NCI-H2029 (cell line): ENCODE results near the gene TPO.
"Not testable (repeated sequence)": the region's sequence is repeated elsewhere in the genome, so short reads cannot be mapped to it uniquely, and the experiment has no call there.

Source experiments
- DNase-seq: peaks from one replicate; lab custom pipeline; 2025; lab: John Stamatoyannopoulos, UW

The TPO gene

DNA sequence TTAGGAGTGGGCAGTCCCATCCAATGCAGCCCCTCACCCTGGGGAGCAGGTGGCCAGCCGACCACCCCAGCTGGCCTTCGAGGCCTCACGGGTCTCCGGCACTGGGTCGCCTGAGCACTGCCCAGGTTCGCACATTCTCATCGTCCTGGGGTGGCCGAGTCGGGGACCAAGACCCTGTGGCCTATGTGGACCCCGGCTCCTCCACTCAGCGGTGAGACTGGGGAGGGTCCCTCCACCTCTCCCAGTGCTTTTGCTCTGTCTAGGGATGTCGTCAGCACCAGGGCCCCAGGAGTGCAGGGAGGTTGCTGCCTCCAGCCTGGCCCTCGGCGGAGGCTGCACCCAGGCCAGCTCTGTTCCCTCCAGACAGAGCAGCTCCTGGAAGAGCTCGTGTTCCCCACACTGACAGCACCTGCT lies 89.6 kb downstream of the TPO start:
- no peak for DNase-seq

DNA sequence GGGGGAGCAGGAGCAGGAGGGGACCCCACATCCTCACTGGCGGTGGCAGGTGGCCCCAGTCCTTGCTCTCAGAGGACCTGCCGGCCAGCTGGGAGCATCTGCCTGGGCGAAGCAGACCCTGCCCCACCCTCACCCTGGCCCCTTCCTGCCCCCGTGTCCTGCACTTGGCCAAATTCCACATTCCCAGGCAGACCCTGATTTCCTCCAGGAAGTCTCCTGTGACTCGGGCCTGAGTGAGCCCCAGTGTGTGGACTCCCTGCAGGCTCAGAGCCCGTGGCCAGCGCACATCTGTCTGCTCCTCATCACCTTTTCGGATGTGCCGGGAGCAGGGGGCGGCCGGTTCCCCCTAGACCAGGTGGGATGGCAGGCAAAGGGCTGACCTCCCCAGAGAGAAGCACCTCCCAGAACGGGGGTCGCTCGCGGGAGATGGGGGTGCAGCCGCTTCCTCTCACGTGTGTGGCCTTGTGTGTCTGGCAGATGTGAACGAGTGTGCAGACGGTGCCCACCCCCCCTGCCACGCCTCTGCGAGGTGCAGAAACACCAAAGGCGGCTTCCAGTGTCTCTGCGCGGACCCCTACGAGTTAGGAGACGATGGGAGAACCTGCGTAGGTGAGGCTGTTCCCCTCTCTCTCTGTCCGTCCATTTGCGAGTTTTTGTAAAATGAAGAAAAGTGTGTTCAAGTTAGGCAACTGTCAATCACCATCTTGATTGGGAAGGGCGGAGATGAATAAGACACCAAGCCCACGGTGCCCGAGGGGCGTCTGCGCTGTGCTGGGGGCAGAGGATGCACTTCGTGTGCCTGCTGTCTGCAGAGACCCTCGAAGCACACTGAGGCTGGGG lies 90.4 kb downstream of the TPO start:
- DNase-seq = no peak

DNA sequence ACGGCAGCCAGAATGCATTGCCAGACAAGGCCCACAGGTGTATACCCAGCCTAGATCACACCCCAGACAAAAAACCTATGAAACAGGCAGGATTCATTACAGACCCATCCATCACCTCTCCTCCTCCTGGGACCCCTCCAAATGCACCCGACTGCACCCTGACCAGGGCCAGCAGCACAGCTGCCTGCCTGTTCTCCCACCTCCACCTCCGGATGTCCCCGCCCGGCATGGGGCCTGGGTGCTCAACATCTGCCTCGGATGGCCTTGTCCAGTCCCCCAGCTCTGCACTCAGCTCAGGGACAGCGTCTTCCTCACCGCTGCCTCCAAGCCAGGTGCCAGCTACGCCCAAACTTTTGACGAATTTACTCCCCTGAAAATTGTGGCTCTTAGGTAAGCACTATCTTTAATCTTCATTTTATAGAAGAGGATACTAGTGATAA lies 91.1 kb downstream of the TPO start:
- no peak for DNase-seq

DNA sequence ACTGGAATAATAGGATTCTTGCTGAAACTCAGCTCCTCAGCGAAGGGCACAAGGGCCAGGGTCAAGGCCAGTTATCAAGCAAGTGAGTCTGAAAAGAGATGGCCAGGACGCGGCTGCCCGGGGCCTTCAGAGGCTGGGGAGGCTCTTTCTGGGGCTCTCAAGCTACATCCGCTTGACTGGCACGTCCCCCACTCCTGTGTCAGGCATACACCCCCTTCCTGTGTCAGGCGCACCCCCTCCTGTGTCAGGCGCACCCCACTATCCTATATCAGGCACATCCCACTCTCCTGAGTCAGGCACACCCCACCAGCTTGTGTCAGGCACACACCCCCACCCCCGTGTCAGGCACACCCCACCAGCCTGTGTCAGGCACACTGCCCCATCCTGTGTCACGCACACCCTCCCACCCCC lies 91.8 kb downstream of the TPO start:
- no peak for DNase-seq

DNA sequence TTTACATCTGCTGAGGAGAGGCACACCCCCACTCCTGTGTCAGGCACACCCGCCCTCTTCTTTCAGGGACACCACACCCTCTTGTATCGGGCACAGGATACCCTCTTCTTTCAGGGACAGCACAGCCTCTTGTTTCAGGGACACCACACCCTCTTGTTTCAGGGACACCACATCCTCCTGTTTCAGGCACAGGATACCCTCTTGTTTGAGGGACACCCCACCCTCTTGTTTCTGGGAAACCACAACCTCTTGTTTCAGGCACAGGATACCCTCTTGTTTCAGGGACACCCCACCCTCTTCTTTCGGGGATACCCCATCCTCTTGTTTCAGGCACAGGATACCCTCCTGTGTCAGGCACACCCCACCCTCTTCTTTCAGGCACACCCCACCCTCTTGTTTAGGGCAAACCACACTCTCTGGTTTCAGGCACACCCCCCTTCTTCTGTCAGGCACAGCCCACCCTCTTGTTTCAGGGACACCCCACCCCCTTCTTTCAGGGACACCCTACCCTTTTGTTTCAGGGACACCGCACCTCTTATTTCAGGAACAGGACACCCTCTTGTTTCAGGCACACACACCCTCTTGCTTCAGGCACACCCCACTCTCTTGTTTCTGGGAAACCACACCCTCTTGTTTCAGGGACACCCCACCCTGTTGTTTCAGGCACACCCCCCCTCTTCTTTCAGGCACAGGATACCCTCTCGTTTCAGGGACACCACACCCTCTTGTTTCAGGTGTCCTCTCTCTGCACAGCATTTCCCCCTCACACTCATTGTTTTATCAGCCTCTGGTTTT lies 96.2 kb downstream of the TPO start:
- DNase-seq = no peak

DNA sequence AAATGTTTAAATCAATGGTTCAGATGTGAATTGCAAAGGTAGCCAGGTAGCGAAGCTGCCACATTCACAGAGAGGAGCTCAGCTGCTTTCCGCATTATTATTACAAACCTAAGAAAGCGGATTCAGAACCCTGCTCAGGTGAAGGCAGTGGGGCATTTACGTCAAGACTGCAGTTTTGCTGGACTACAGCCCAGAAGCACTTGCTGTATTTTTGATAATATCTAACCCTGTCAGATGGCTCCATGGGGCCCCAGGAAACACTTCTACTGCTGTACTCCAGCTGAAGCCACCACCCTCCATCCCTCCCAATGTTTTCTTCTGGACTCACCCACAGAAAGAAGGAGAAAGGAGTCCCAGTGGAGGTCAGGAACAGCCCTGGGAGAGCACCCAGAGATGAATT lies 96.9 kb downstream of the TPO start:
- no peak for DNase-seq

DNA sequence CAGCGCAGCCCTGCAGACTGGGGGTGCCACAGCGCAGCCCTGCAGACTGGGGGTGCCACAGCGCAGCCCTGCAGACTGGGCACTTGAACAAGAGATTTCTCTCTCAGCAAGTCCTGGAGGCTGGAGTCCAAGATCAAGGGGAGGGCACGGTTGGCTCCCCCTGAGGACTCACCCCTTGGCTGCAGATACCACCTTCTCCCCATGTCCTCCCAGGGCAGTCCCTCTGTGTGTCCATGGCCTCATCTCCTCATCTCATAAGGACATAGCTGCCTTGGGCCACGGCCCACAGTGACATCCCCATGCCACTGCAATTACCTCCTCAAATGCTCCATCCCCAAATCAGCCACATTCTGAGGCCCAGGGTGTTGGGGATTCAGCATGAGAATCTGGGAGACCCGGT lies 98.2 kb downstream of the TPO start:
- DNase-seq = no peak

DNA sequence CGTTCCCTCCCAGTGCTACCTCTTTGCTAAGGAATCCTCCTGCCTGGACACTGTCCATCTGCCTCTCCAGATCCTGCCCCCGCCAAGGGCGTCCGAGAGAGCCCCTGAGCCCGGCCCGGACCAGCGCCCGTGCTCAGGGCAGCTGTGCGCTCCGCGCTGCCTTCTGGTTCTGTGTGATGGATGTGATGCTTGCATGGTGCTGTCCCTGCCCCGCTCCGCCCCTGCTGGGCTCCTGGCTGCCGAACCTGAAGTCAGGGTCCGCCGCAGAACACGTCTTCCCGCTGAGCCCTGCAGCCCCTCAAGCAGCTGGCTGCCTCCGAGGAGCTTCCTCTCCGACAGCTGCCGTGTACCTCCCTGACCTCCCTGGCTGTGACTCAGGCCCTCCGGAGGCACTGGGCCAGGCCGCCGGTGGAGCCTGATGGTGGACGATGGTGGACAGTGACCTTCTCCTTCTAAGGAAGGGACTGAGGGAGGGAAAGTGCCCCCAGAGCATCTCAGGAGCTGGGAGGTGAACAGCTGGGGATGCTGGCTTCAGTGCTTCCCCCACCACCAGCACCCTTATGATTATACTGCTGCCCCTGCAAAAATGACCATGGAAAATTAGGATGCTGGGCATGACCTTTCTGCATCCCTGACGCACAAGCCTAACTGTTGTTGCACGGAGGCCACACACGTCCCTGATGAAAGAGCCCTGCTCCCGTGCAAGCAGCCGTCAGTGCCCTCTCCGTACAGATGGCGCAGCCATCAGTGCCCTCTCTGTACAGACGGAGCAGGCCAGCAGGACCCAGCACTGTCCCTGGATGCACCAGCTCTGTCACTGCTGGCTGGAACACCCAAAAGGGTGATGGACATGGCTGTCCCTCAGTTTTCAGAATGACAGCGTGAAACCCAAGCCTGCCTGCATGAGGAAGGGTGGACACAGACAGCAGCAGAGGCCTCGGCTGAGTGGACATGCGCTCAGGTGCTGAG lies 99.3 kb downstream of the TPO start:
- DNase-seq = no peak

DNA sequence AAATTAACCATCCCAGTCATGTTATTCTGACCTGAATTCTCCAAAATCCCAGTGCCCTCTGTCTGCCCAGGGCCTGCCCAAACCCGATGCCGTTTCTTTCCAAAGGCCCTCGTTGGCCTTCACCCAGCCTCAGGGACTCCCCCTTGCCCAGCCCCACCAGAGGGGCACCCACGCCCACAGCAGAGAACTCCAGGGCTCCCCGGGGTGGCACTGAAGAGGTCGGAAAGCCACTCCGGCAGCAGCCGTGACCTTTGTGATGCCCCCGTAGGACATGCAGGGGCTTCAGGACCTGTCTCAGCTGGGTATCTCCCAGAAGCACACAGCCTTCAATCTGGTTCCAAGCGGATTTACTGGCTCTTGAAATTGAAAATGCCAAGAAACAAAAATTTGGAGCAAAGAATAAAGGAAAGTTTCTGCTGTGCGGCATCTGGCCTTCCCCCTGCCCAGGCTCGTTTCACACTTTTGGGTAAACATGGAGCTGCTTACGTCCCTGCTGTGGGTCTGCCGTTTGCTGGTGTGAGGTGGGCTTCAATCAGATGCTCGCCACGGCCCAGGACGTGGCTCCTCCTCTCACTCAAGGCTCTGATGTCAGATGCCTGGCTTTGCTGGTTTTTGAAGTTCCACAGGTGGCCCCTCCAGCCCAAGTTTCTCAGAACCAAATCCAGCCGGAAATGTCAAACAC lies 101.3 kb downstream of the TPO start:
- no peak for DNase-seq

DNA sequence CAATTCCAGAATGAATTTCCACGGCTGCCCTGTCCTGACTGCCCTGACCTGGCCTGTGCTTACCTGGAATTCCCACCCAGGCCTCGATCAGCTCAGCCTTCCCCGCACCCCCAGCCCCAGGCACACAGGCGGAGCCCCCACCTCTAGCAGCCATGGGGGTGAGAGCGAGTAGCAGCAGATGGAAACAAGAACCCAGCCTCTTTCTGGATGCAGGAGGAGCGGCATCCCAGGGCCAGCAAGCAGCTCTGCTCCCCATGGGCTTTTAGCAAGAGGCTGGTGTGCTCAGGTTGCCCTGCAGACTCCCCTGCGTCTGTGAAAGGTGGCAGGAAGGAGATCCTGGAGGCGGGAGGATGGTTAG lies 101.8 kb downstream of the TPO start:
- DNase-seq = no peak

DNA sequence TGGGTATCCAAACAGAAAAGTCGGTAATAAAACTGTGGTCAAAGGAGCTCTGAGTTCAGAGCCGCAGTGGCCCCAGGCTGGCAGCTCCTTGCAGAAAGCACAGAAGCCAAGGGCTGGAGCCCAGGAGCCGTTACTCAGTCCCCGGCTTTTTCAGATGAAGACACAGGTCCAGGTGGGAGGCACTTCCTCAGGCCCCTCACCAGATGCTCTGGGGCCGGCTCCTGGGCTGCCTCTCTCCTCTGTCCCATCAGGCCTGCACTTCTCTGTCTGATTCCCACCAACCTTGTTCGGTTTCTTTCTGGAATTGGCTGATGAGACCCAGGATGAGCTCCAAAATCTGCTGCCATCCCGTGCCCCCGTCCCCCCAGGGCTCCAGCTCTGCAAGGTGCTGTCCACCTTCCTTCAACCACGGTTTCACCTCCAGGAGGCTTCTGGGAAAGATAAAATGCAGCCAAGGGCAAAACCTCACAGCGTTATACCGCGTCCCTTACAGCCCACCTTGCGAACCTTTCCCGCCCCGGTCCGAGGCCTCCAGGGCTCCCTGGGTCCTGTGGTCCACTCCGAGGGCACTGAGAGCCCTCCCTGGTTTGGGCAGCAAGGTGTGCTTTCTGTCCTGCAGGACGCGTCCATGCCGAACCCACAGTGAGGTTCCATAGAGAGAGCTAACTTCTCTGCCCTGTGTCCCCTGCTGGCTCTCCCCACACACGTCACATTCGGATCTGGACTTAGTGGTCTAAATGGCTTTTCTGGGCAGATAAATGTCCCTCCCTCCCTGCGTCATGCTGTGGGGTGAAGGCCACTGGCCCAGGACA lies 102.9 kb downstream of the TPO start:
- DNase-seq = no peak

DNA sequence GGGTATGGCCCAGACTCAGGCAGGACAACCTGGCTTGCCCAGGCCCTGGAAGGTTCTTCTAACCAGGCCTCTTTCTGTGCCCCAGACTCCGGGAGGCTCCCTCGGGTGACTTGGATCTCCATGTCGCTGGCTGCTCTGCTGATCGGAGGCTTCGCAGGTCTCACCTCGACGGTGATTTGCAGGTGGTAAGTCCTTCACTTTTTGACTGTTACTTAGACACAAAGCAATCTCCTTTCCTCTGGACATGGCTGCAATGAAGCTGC lies 103.5 kb downstream of the TPO start:
- no peak for DNase-seq

DNA sequence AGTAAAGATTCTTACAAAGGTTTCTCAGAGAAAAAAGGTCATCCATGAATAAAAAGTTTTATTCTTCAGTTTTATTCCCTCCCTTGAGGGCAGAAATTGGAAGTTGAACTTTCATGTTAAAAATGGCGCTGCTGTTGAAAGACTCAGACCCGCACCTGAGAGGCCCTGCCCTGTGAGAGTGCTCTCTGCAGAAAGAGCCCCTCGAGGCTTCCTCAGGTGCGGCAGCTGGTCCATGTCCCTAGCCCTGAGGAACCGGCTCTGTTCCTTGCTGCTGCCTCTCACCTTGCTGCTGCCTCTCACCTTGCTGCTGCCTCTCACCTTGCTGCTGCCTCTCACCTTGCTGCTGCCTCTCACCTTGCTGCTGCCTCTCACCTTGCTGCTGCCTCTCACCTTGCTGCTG lies 104.0 kb downstream of the TPO start:
- not testable (repeated sequence) for DNase-seq

DNA sequence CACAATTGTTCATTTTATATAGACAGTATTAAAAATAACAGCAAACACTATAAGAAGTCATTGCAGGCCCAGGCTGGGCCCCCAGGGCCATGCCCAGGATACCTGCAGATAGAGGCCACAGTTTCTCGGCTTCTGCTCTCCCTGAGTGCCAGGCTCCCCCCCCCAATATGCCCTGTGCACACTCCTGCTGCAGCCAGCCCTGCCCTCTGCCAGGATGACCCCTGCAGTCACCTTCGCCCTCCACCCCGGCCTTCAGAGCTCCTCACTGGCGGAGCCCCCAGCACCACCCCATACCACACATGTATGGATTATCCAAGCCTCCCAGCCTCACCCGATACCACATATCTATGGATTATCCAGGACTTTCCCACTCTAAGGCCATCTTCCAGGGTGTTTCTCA lies 104.5 kb downstream of the TPO start:
- DNase-seq = no peak

DNA sequence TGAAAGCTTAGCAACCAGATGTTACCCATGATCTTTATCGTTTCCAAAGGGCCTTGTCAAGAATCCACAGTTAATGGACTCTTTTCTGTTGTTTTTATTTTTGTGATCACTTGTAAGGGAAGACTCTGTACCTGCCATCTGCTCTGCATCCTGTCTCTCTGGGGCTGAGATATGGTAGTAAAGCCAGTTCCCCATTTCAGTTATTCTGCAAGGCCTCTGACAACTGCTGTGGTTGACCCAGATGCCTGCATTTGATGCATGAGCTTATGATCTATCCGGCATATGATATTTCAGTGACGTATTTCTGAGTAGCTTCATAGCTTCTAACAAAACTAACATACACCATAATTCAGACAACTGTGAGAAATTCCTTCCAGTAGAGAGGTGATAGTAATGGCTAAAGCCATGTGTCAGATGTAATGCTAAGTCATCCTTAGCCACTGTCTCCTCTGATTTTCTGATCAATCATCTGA lies 105.1 kb downstream of the TPO start:
- no peak for DNase-seq

DNA sequence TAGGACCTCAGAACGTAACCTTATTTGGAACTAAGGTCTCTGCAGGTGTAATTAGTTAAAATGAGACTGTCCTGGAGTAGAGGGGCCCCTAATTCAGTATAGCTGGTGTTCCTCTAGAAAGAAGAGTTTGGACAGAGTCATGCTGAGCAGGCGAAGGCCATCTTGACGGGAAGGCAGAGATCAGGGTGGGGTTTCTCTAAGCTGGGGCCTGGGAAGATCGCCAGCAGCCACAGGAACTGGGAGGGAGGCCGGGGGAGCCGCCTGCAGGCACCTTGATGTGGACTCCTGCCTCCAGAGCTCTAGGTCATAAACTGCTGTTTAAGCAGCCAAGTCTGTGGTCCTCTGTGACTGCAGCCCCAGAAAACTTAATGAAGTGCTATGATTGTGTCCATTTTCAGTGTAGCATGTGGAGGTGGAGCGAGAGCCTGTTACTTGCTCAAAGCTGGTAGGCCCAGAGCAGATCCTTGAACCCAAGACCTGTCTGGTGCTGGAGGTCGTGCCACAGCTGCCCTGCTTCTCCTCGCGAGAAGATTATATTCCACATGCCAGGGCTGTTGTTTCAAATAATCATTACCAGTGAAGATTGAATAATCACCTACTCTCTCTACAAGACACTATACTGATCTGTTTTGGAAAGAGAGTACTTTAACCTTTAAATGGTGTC lies 105.7 kb downstream of the TPO start:
- DNase-seq = no peak

DNA sequence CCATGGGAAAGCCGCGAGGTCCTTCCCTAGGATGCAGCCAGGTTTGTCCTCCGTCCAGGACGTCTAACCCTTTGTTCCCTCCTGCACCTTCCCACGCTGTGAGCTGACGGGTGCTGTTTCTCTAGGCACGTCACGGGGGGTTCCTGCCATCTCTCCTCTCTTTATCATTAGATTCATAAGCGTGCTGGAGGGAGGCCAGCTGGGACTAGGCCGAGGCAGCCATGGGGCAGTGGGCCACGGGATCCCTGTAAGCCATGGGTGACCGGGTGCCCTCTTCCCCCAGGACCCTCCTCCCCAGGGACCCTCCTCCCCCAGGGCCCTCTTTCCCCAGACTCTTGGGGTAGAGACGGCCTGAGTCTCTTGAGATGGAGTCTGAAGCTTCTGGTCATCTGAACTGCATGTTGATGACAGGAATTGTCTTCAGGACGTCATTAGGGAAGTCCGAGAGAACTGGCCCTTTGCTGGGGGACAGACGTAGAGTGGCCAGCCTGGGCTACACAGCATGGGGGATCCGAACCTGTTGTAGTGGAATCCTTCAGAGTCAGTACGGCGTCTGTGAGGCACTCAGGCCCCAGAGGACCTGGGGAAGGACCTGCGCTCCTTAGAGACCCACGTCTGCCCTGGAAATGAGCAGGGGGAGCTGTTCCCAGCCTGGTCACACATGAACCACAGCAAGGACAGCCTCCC lies 108.1 kb downstream of the TPO start:
- DNase-seq = no peak

DNA sequence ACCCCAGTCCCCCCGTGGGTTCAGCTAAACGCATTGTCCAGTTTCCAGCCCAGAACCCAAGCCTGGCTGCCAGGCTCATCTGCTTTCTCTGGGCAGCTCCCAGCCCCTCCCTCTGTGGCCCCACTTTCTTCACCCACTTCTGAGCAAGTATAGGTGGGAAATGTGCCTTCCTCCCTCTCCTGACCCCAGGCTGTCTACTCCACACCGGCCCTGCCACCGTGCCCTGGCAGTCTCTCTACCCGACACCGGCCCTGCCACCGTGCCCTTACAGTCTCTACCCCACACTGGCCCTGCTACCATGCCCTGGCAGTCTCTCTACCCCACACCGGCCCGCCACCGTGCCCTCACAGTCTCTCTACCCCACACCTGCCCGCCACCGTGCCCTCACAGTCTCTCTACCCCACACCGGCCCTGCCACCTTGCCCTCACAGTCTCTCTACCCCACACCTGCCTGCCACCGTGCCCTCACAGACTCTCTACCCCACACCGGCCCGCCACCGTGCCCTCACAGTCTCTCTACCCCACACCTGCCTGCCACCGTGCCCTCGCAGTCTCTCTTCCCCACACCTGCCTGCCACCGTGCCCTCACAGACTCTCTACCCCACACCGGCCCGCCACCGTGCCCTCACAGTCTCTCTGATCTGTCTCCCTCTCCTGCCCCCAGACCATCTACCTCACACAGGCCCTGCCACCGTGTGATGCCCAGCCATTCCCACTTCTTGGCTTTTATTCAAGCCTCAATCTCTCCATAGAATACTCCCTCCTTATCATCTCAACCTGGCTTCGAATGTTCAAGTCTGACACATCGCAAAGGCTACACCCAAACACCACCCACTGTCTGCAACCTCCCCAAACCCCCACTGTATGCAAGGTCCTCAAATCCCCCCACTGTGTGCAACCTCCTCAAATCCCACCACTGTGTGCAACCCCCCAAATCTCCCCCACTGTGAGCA lies 108.9 kb downstream of the TPO start:
- no peak for DNase-seq
